SHP77 (cell line): ENCODE measurements around the gene TTC17.
A peak's percentile ranks its signal among the peaks of the same experiment; 100 is the strongest.
"Not testable (repeated sequence)": the region's sequence is repeated elsewhere in the genome, so short reads cannot be mapped to it uniquely, and the experiment has no call there.

ENCODE experiments used
- DNase-seq, 2 experiments: peaks; one replicate each; lab custom pipeline; 2025; lab: John Stamatoyannopoulos, UW

The TTC17 gene

GRCh38 chr11:43358801-43359421 is at the start of gene TTC17:
Gene TTC17, plus strand, starts transcription at chr11:43358920. Its CDS starts 35 bp downstream, at chr11:43358955.
- DNase-seq: peak; percentile 93 to 95

GRCh38 chr11:43311791-43312607 is 46.7 kb upstream of the TTC17 start, which contains the start of gene API5:
Gene API5, plus strand, starts transcription at chr11:43311996. Its CDS starts 132 bp downstream, at chr11:43312128.
- peak; percentile 98 for DNase-seq

- no peak for DNase-seq
These were observed 42.8 kb upstream of the TTC17 start for GRCh38 chr11:43315966-43316365.

- no peak for DNase-seq
These were observed 42.3 kb upstream of the TTC17 start for GRCh38 chr11:43316451-43316850.

- DNase-seq: no peak
These were observed 30.7 kb upstream of the TTC17 start for GRCh38 chr11:43327987-43328386.

GRCh38 chr11:43328482-43328881 is 30.2 kb upstream of the TTC17 start:
- no peak for DNase-seq

- DNase-seq: no peak
These were observed 17.6 kb upstream of the TTC17 start for GRCh38 chr11:43341159-43341558.

GRCh38 chr11:43351426-43351825 is 7.3 kb upstream of the TTC17 start:
- DNase-seq: not testable (repeated sequence)

- DNase-seq: no peak
These were observed 4.4 kb upstream of the TTC17 start for GRCh38 chr11:43354311-43354710.

- no peak for DNase-seq
These were observed 2.4 kb upstream of the TTC17 start for GRCh38 chr11:43356336-43356735.

GRCh38 chr11:43358279-43358800 is 380 bp upstream of the TTC17 start:
- no peak for DNase-seq

- peak in 1 of 2 experiments; percentile 37 for DNase-seq
These were observed 700 bp downstream of the TTC17 start for GRCh38 chr11:43359422-43359818.

- no peak for DNase-seq
These were observed 1.8 kb downstream of the TTC17 start for GRCh38 chr11:43360361-43361032.

GRCh38 chr11:43366677-43367076 is 8.0 kb downstream of the TTC17 start:
- no peak for DNase-seq

GRCh38 chr11:43367382-43368178 is 8.9 kb downstream of the TTC17 start:
- DNase-seq: no peak

- no peak for DNase-seq
These were observed 17.3 kb downstream of the TTC17 start for GRCh38 chr11:43376065-43376464.

- DNase-seq: no peak
These were observed 17.9 kb downstream of the TTC17 start for GRCh38 chr11:43376594-43376993.

GRCh38 chr11:43377389-43377788 is 18.7 kb downstream of the TTC17 start:
- DNase-seq: no peak

- DNase-seq: no peak
These were observed 20.2 kb downstream of the TTC17 start for GRCh38 chr11:43378897-43379296.

GRCh38 chr11:43381802-43382201 is 23.1 kb downstream of the TTC17 start:
- no peak for DNase-seq

GRCh38 chr11:43382614-43383013 is 23.9 kb downstream of the TTC17 start:
- no peak for DNase-seq

GRCh38 chr11:43384393-43384792 is 25.7 kb downstream of the TTC17 start:
- DNase-seq: no peak
